Glomerular endothelial cell (primary cell): Measurements from ENCODE around the gene PDE6C. TPM values are rescaled to one million over a fixed set of nuclear protein-coding genes. Genes with fewer than 3 reads are reported as not detected.

Source experiments
- DNase-seq: peaks from one replicate; pipeline ENCODE4 v3.0.0-alpha.2; 2011; ENCODE audit warnings: low read depth, low spot score; ENCODE audit errors: extremely low read depth
- total RNA-seq: library from RNA; depleted of rRNA; stranded (reverse); fragments of >200 nt; gene quantifications from 2 replicates; pipeline ENCODE4 v1.2.3, GENCODE V29; 2015

Gene PDE6C
- total RNA-seq, 1 donor from 2014 or later: not detected

GRCh38 chr10:93593749-93594148 lies 18.6 kb upstream of the PDE6C start:
- no peak for DNase-seq

GRCh38 chr10:93594518-93594917 lies 17.8 kb upstream of the PDE6C start:
- DNase-seq: no peak

GRCh38 chr10:93595378-93596161 lies 16.8 kb upstream of the PDE6C start:
- DNase-seq: no peak

- no peak for DNase-seq
These were observed 15.8 kb upstream of the PDE6C start for GRCh38 chr10:93596539-93596938.

- no peak for DNase-seq
These were observed 15.2 kb upstream of the PDE6C start for GRCh38 chr10:93597075-93597599.

DNA sequence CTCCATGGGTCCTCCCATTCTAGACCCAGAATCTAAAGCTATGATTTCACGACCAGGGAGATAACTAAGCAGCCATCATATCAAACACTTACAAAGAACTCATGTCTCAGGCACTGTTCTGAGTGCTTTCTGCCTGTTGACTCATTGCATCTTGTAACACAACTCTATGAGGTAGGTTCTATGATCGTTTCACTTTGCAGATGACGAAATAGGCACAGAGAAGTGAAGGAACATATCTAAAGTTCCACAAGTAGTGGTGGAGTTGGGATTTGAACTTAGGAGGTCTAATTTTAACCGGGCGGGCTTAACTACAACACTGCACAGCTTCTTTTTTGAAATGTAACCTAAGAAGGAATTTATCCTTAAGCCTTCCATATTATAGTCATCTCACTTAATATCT lies 14.2 kb upstream of the PDE6C start:
- DNase-seq: no peak

DNA sequence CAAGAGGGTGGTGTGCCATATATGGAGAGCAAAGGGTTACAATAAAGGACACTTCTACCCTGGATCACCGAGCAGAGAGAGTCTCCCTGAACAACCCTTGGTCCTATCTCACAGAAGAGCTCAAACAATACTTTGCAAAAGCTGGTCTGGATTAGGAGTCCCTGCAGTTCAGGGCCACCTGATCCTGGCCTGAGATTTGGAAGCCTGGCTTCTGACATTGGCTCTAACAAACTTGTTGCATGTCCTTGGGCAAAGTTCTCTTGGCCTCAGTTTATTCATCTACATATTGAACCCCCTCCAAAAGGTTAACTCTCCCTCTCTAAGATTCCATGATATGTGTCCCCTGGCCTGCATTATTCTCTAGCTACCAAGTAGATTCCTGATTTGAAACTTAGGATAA lies 13.0 kb upstream of the PDE6C start:
- no peak for DNase-seq

- no peak for DNase-seq
These were observed 12.6 kb upstream of the PDE6C start for GRCh38 chr10:93599778-93600177.

- DNase-seq: no peak
These were observed 11.7 kb upstream of the PDE6C start for GRCh38 chr10:93600446-93601145.

- DNase-seq: no peak
These were observed 11.1 kb upstream of the PDE6C start, which contains the start of gene RBP4 for GRCh38 chr10:93601146-93601773. RBP4 (minus strand) TSS chr10:93601235; CDS start chr10:93601028, 207 bp downstream.

DNA sequence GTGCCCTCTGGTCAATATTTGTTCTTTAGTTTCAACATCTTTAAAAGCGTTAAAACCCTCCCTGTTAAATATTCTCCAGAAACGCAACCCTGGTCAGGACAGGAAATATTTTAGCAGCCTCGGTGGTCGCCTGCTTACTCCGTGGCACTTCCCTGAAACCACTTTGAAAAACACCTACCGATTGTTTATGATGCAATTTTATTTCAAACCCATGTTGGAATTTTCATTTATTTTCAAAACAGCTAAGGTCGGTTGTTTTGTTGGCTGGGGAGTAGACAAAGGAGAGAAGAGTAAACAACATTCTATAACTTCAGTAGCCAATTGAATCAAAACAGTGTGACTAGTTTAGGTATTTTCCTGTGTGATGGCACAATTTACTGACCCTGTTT lies 10.6 kb upstream of the PDE6C start:
- no peak for DNase-seq

DNA sequence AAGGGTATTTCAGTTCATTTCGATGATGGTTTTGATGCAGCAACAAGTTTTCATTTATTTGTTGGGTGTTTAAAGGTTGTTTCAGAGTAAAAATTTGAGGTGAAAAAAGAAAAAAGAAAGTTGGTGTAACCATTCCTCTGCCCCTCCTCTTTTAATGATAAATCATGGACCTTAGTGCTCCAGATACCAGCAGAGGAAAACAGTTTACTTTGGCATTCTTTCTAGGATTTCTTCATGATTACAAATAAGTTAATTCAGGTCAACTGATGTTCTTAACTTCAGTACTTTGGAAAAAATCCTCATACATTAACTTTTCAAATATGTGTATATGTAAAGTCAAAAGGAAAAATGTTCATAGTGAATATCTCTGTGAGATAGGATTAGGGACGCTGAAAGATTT lies 9.3 kb upstream of the PDE6C start:
- DNase-seq: no peak

- DNase-seq: no peak
These were observed 8.2 kb upstream of the PDE6C start for GRCh38 chr10:93604146-93604545.

DNA sequence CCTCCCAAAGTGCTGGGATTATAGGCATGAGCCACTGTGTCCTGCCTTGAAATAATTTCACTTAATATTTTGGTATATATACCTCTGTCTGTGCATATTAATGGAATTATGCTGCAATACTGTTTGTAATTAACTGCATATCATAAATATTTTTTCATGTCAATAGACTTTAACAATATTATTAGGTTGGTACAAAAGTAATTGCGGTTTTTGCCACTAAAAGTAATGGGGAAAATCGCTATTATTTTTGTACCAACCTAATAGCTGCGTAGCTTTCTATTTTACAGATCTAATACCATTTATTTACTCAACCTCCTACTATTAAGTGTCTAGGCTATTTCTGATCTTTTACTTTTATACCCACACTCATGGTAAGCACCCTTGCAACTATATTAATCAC lies 3.9 kb upstream of the PDE6C start:
- DNase-seq: no peak

DNA sequence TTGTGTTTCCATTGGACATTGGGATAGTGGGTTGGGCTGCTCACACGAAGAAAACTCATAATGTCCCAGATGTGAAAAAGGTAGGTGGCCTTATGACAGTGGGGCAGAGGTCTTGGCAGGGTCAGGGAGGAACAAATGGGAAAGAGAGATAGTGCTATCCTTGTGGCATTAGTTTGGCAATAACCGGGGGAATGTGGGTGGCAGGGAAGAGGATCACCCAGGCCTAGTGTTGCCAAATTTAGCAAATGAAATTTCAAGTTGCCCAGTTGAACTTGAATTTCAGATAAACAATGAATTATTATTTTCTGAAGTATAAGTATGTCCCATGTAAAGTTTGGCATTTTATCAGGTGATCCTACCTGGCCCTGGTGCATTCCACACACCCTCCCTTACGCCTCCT lies 789 bp downstream of the PDE6C start:
- DNase-seq: no peak

DNA sequence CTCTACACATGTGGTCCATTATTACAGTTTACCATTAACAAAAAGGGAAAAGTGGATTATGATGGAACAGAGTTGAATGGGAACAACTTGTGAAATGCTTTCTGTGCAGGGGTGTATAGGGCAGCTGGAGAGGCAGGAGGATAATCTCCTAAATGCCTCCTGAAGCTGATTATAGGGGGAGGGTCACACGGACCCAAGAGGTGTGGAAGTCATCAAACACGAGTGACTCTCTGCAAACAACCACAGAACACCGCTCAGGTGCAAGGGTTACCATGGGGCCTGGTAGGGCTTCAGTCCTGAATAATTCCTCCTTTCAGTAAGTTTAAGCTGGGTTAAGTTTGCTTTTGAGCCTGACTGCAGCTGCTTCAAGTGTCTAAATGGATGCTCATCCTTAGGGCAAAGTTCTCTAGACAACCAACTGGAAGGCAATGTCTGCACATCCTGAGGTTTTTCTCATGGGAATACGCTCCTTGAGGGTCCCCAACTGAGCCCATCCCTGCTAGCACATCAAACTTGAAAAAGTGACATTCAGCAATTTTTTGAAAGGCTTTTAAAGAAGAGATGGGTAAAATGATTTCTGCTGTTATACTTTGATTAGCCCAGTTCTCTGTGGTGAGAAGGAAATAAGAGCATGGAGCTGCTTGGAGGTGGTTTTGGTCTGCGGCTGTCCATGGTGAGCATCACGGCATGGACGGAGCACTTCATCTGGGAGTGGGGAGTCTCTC lies 1.9 kb downstream of the PDE6C start:
- DNase-seq: no peak

- DNase-seq: no peak
These were observed 3.4 kb downstream of the PDE6C start for GRCh38 chr10:93615576-93616235.

- no peak for DNase-seq
These were observed 8.6 kb downstream of the PDE6C start for GRCh38 chr10:93620925-93621324.

DNA sequence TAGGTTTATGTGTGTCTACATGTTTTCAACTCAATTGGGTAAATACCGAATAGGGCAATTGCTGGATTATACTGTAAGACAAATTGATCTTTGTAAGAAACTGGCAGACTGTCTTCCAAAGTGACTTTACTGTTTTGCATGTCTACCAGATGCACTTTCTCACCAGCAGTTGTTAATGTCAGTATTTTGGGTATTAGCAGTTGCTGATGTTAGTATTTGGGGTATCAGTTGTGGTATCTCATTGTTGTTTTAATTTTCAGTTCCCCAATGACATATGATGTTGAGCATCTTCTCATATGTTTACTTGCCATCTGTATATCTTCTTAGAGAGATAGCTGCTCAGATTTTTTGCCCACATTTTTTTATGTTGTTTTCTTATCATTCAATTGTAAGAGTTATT lies 10.6 kb downstream of the PDE6C start:
- DNase-seq: no peak

- DNase-seq: no peak
These were observed 16.5 kb downstream of the PDE6C start for GRCh38 chr10:93628858-93629257.
